NCI-H2107 (cell line): ENCODE measurements around the gene INAVA.
"Not testable (repeated sequence)": the region's sequence is repeated elsewhere in the genome, so short reads cannot be mapped to it uniquely, and the experiment has no call there.

Experiments
- DNase-seq: peaks from one replicate; lab custom pipeline; 2025; lab: John Stamatoyannopoulos, UW

INAVA gene

GRCh38 chr1:200919386-200919785 lies 24.7 kb downstream of the INAVA start:
- DNase-seq, result no peak

- DNase-seq, result no peak
Measured at GRCh38 chr1:200921571-200922110, 26.9 kb downstream of the INAVA start.

- no peak for DNase-seq
Measured at GRCh38 chr1:200922406-200922805, 27.7 kb downstream of the INAVA start.

GRCh38 chr1:200923601-200924000 lies 28.9 kb downstream of the INAVA start:
- DNase-seq, result no peak

- no peak for DNase-seq
Measured at GRCh38 chr1:200925831-200926230, 31.1 kb downstream of the INAVA start.

- no peak for DNase-seq
Measured at GRCh38 chr1:200929530-200930278, 35.0 kb downstream of the INAVA start.

- DNase-seq, result not testable (repeated sequence)
Measured at GRCh38 chr1:200930285-200930684, 35.6 kb downstream of the INAVA start.

GRCh38 chr1:200931776-200932175 lies 37.1 kb downstream of the INAVA start:
- no peak for DNase-seq

GRCh38 chr1:200934676-200935245 lies 40.1 kb downstream of the INAVA start:
- DNase-seq, result no peak

GRCh38 chr1:200935286-200935962 lies 40.7 kb downstream of the INAVA start:
- not testable (repeated sequence) for DNase-seq

- no peak for DNase-seq
Measured at GRCh38 chr1:200938955-200939354, 44.3 kb downstream of the INAVA start.

- DNase-seq, result no peak
Measured at GRCh38 chr1:200945111-200945510, 50.4 kb downstream of the INAVA start.

- DNase-seq, result no peak
Measured at GRCh38 chr1:200947059-200947566, 52.4 kb downstream of the INAVA start.

GRCh38 chr1:200949626-200950025 lies 54.9 kb downstream of the INAVA start:
- DNase-seq, result no peak

- DNase-seq, result no peak
Measured at GRCh38 chr1:200951016-200951415, 56.3 kb downstream of the INAVA start.

GRCh38 chr1:200954434-200954833 lies 59.7 kb downstream of the INAVA start:
- DNase-seq, result no peak

GRCh38 chr1:200958597-200958996 lies 63.9 kb downstream of the INAVA start:
- DNase-seq, result no peak

- DNase-seq, result no peak
Measured at GRCh38 chr1:200959411-200959921, 64.8 kb downstream of the INAVA start.

GRCh38 chr1:200960236-200960947 lies 65.7 kb downstream of the INAVA start:
- no peak for DNase-seq

- DNase-seq, result no peak
Measured at GRCh38 chr1:200960948-200961340, 66.2 kb downstream of the INAVA start.

- DNase-seq, result not testable (repeated sequence)
Measured at GRCh38 chr1:200962151-200962550, 67.5 kb downstream of the INAVA start.

GRCh38 chr1:200962631-200963030 lies 67.9 kb downstream of the INAVA start:
- DNase-seq, result peak; percentile 72
